Endothelial cell of umbilical vein (primary cell): ENCODE measurements around the gene FGF12. TPM values are rescaled to one million over a fixed set of nuclear protein-coding genes. Genes with fewer than 3 reads are reported as not detected.

Experiments used
- BruUV-seq: library from RNA; stranded (reverse); fragments of 400-500 nt; replicated peaks from 2 replicates; lab custom pipeline; 2021; lab: Mats Ljungman, UMichigan
- CTCF ChIA-PET: fragments of 300-600, 350-600 bp; sonication (Branson Sonifier 250); formaldehyde crosslinking; loops from one replicate; lab custom pipeline; 2021; ENCODE audit warnings: antibody characterized with exemption, inconsistent platforms; lab: Charles Lee
- POLR2A ChIA-PET: fragments of 300-600, 350-600 bp; sonication (Branson Sonifier 250); formaldehyde crosslinking; loops from one replicate; lab custom pipeline; 2021; ENCODE audit warnings: antibody characterized with exemption, inconsistent platforms; lab: Charles Lee
- DNase-seq: peaks from one replicate; pipeline ENCODE4 v3.0.0-alpha.2; 2011; ENCODE audit warnings: low read depth, low spot score
- FAIRE-seq: peaks from 2 replicates; lab custom pipeline; 2011; peaks lifted over from hg19 to GRCh38; lab: Jason Lieb, UNC
- H2AFZ ChIP-seq: 2 replicates; pipeline ENCODE4 v1.6.0; 2012; ENCODE audit warnings: low read depth, low read length, control low read depth, inconsistent platforms
- H3K27ac ChIP-seq: 2 replicates; pipeline ENCODE4 v1.5.1; 2011; ENCODE audit warnings: low read depth, mild to moderate bottlenecking, control low read depth, low read length, moderate library complexity; ENCODE audit not compliant: insufficient read depth
- H3K27me3 ChIP-seq, 2 experiments: 2 replicates each; pipeline versions ENCODE4 v1.6.0 to v1.6.1; 2011; ENCODE audit warnings: low read length in 2 of 2, mixed read lengths in 1 of 2; ENCODE audit not compliant: control insufficient read depth in 2 of 2, insufficient read depth in 2 of 2
- H3K36me3 ChIP-seq, 2 experiments: 2 replicates in 1 of 2; 3 replicates in 1 of 2; pipeline ENCODE4 v1.5.1; 2011; ENCODE audit warnings: low read length in 2 of 2, mild to moderate bottlenecking in 1 of 2, moderate library complexity in 1 of 2; ENCODE audit not compliant: control insufficient read depth in 2 of 2, insufficient read depth in 2 of 2; ENCODE audit errors: extremely low read depth in 1 of 2
- H3K4me1 ChIP-seq: 3 replicates; pipeline ENCODE4 v1.5.1; 2011; ENCODE audit warnings: mild to moderate bottlenecking, low read length; ENCODE audit not compliant: control insufficient read depth, insufficient read depth; ENCODE audit errors: extremely low read depth
- H3K4me2 ChIP-seq: 2 replicates; pipeline ENCODE4 v1.6.1; 2011; ENCODE audit warnings: low read length, control low read depth, mixed read lengths; ENCODE audit not compliant: insufficient read depth
- H3K4me3 ChIP-seq, 3 experiments: fragments of 200-600 bp in 1 of 3; sonication (generic), shearing (Covaris generic) in 1 of 3; replicated peaks in 1 of 3; 2 replicates each; pipeline ENCODE4 v1.5.1; 2011 to 2016; ENCODE audit warnings: control low read depth in 3 of 3, low read length in 3 of 3, mild to moderate bottlenecking in 2 of 3, inconsistent platforms in 1 of 3, low read depth in 1 of 3, moderate library complexity in 1 of 3; ENCODE audit not compliant: insufficient read depth in 1 of 3
- H3K79me2 ChIP-seq: 2 replicates; pipeline ENCODE4 v1.6.0; 2012; ENCODE audit warnings: low read length, inconsistent platforms; ENCODE audit not compliant: control insufficient read depth, insufficient read depth
- H3K9ac ChIP-seq: replicated peaks from 2 replicates; pipeline ENCODE3; 2011; ENCODE audit warnings: low read length, control low read depth; ENCODE audit not compliant: insufficient read depth; ENCODE audit errors: extremely low read depth
- H3K9me1 ChIP-seq: replicated peaks from 3 replicates; pipeline ENCODE4 v1.6.0; 2011; ENCODE audit warnings: mild to moderate bottlenecking, low read length; ENCODE audit not compliant: control insufficient read depth, insufficient read depth; ENCODE audit errors: extremely low read depth
- H3K9me3 ChIP-seq: replicated peaks from 2 replicates; pipeline ENCODE4 v1.5.1; 2012; ENCODE audit warnings: low read length, inconsistent platforms; ENCODE audit not compliant: control insufficient read depth, insufficient read depth
- H4K20me1 ChIP-seq: replicated peaks from 2 replicates; pipeline ENCODE3; 2011; ENCODE audit warnings: mild to moderate bottlenecking, low read length; ENCODE audit not compliant: control insufficient read depth, insufficient read depth; ENCODE audit errors: extremely low read depth
- CTCF ChIP-seq, 2 donors: IDR thresholded peaks; 1 replicate in 1 of 2; 2 replicates in 1 of 2; pipeline ENCODE4 v1.5.1; 2011; ENCODE audit warnings: low read length in 2 of 2, mild to moderate bottlenecking in 2 of 2, moderate library complexity in 2 of 2, control low read depth in 1 of 2, inconsistent platforms in 1 of 2, low read depth in 1 of 2; ENCODE audit not compliant: insufficient read depth in 1 of 2; ENCODE audit errors: extremely low read depth in 1 of 2
- EZH2 ChIP-seq: IDR thresholded peaks from 2 replicates; pipeline ENCODE4 v1.6.1; 2012; ENCODE audit warnings: borderline replicate concordance, low read depth, mild to moderate bottlenecking, moderate library complexity, low read length, inconsistent platforms; ENCODE audit not compliant: severe bottlenecking
- FOS ChIP-seq: IDR thresholded peaks from 2 replicates; pipeline ENCODE4 v1.6.1; 2011; ENCODE audit warnings: mild to moderate bottlenecking, low read length, moderate library complexity, borderline replicate concordance; ENCODE audit not compliant: insufficient read depth
- GATA2 ChIP-seq: IDR thresholded peaks from 2 replicates; pipeline ENCODE4 v1.7.0; 2011; ENCODE audit warnings: low read depth, mild to moderate bottlenecking, moderate library complexity, mixed read lengths, low read length; ENCODE audit not compliant: insufficient read length, insufficient read depth
- JUN ChIP-seq: IDR thresholded peaks from 2 replicates; pipeline ENCODE4 v1.6.1; 2011; ENCODE audit warnings: borderline replicate concordance, low read depth; ENCODE audit not compliant: insufficient read length, insufficient read depth
- MYC ChIP-seq: IDR thresholded peaks from one replicate; pipeline ENCODE4 v1.6.1; 2011; ENCODE audit warnings: mild to moderate bottlenecking, low read depth, low read length
- POLR2A ChIP-seq: IDR thresholded peaks from 2 replicates; pipeline ENCODE4 v1.6.1; 2012; ENCODE audit warnings: low read depth, mild to moderate bottlenecking, control low read depth, low read length
- POLR2AphosphoS5 ChIP-seq: IDR thresholded peaks from 2 replicates; pipeline ENCODE4 v1.6.1; 2012; ENCODE audit warnings: low read depth, mild to moderate bottlenecking, control low read depth, low read length, moderate library complexity; ENCODE audit not compliant: insufficient read depth
- dilution Hi-C: fragments of 300-500 bp; cut with MboI; formaldehyde crosslinking; loops from one replicate; pipeline ENCODE4 v1.15.0; 2019; ENCODE audit warnings: low sequenced_read_pairs; ENCODE audit not compliant: extremely low pct_ligation_motif_present
- intact Hi-C: fragments of 100-400 bp; cut with micrococcal nuclease; formaldehyde crosslinking; loops from one replicate; pipeline ENCODE4 v1.10.0; 2022
- polyA plus RNA-seq, 4 experiments: library from polyadenylated mRNA; depleted of rRNA in 3 of 4; stranded (reverse) in 3 of 4; unstranded in 1 of 4; fragments of >200 nt; gene quantifications; 2 replicates each; pipeline versions ENCODE4 v1.2.1 to v1.2.3, GENCODE V29; 2011 to 2012; ENCODE audit warnings: missing spikeins in 1 of 4
- total RNA-seq: library from RNA; stranded (reverse); gene quantifications from 2 replicates; pipeline ENCODE4 v1.2.3, GENCODE V29; 2021
- TF ChIP-seq, protein P1 (sequence below): IDR thresholded peaks from 2 replicates; pipeline ENCODE4 v1.6.1; 2011; ENCODE audit not compliant: insufficient read depth, insufficient read length

The FGF12 gene
- total and polyA plus RNA-seq, 2 donors (not counting 3 experiments of a cell fraction or from before 2014, with no cell fraction given): 0.72 to 2.5 TPM

GRCh38 chr3:192645437-192645836 is 81.9 kb downstream of the FGF12 start:
- dilution Hi-C loops (no loop called here), intact Hi-C loops (no loop called here)
- Histone ChIP-seq H2AFZ (no peak overlapping the region), H3K4me2 (no peak overlapping the region), H3K4me3 (no peak overlapping the region), H3K9me3 (no peaks in the 10 kb centered on the region), H3K27ac (no peak overlapping the region), H3K79me2 (no peaks in the 10 kb centered on the region), H3K9me1 (no peaks in the 10 kb centered on the region), H4K20me1 (no peaks in the 10 kb centered on the region), H3K27me3 (no peaks in the 10 kb centered on the region), H3K4me1 (no peaks in the 10 kb centered on the region), H3K9ac (no peak overlapping the region), H3K36me3 (no peaks in the 10 kb centered on the region)
- FAIRE-seq (no peak), DNase-seq (no peak)
- CTCF ChIA-PET: no interaction called here
- TF ChIP-seq POLR2AphosphoS5: no peak
- no peak for TF ChIP-seq EZH2
- TF ChIP-seq FOS: no peak
- no peak for TF ChIP-seq JUN
- TF ChIP-seq MYC: no peak
- no peak for TF ChIP-seq POLR2A
- no peak for TF ChIP-seq CTCF (IDR thresholded peaks at IDR 0.05; ENCODE audit: extremely low read depth in 1 of 2, insufficient read depth in 1 of 2, low read depth in 1 of 2, low read length in 2 of 2)
- TF ChIP-seq, protein P1, sequence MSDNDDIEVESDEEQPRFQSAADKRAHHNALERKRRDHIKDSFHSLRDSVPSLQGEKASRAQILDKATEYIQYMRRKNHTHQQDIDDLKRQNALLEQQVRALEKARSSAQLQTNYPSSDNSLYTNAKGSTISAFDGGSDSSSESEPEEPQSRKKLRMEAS: no peak
- TF ChIP-seq GATA2: no peak
- no TSS peak for BruUV-seq
- POLR2A ChIA-PET: no interaction called here
